ENCODE data around the gene FRMD1.

- TF ChIP-seq, protein P1, sequence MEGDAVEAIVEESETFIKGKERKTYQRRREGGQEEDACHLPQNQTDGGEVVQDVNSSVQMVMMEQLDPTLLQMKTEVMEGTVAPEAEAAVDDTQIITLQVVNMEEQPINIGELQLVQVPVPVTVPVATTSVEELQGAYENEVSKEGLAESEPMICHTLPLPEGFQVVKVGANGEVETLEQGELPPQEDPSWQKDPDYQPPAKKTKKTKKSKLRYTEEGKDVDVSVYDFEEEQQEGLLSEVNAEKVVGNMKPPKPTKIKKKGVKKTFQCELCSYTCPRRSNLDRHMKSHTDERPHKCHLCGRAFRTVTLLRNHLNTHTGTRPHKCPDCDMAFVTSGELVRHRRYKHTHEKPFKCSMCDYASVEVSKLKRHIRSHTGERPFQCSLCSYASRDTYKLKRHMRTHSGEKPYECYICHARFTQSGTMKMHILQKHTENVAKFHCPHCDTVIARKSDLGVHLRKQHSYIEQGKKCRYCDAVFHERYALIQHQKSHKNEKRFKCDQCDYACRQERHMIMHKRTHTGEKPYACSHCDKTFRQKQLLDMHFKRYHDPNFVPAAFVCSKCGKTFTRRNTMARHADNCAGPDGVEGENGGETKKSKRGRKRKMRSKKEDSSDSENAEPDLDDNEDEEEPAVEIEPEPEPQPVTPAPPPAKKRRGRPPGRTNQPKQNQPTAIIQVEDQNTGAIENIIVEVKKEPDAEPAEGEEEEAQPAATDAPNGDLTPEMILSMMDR (conservative IDR thresholded peaks at IDR 0.05) = no peak
- no peak for TF ChIP-seq EZH2 (IDR thresholded peaks at IDR 0.05; ENCODE audit: low read depth)
These were observed 27.6 kb upstream of the FRMD1 start for GRCh38 chr6:168106633-168107005.

All from PC-9 (cell line).